ENCODE measurements around the gene DEUP1.

Gene DEUP1

DNA sequence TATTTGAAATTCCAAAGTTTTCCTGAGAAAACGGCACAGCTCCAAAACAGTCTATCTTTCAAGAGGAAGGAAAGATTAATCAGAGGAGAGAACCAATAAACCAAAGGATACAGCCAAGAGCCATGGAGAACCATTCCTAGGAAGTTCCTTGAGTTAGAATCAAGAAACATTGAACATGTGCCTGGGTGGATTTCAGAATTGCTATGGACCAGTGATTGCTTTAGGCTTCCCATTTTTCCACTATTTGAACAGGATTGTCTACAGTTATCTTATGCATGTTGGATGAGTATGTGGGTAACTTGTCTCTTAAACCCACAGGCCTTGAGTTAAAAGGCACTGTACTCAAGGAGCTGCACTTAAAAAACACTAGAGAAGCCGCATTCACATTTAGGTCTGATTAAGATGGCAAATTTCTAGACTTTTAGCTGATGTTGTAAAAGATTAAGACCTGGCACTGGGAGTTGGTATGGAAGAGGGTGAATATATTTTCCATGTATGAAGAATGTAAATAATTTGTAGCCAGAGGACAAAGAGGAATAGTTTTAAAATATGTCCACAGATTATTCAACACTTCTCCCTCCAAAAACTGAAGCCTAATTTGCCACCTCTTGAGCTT is 11.2 kb upstream of the DEUP1 start:
- no peak for DNase-seq
- H3K27ac ChIP-seq: no peak overlapping the region
- H3K9me3 ChIP-seq (ENCODE audit: severe bottlenecking): peaks cover 2% of the 10 kb centered on the region
- H3K27me3 ChIP-seq (ENCODE audit: insufficient read depth, low read depth, severe bottlenecking): no peaks in the 10 kb centered on the region
- H3K4me3 ChIP-seq (ENCODE audit: low read depth, low read length): no peak overlapping the region
- TF ChIP-seq, protein P1, sequence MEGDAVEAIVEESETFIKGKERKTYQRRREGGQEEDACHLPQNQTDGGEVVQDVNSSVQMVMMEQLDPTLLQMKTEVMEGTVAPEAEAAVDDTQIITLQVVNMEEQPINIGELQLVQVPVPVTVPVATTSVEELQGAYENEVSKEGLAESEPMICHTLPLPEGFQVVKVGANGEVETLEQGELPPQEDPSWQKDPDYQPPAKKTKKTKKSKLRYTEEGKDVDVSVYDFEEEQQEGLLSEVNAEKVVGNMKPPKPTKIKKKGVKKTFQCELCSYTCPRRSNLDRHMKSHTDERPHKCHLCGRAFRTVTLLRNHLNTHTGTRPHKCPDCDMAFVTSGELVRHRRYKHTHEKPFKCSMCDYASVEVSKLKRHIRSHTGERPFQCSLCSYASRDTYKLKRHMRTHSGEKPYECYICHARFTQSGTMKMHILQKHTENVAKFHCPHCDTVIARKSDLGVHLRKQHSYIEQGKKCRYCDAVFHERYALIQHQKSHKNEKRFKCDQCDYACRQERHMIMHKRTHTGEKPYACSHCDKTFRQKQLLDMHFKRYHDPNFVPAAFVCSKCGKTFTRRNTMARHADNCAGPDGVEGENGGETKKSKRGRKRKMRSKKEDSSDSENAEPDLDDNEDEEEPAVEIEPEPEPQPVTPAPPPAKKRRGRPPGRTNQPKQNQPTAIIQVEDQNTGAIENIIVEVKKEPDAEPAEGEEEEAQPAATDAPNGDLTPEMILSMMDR (IDR thresholded peaks at IDR 0.05; ENCODE audit: low read depth, low read length): no peak
- H3K36me3 ChIP-seq: no peaks in the 10 kb centered on the region

GRCh38 chr11:93320230-93320629 is 10.3 kb upstream of the DEUP1 start:
- no peak overlapping the region for H3K27ac ChIP-seq
- DNase-seq: no peak
- H3K4me3 ChIP-seq (ENCODE audit: low read depth, low read length): no peak overlapping the region
- H3K27me3 ChIP-seq (ENCODE audit: insufficient read depth, low read depth, severe bottlenecking): no peaks in the 10 kb centered on the region
- H3K9me3 ChIP-seq (ENCODE audit: severe bottlenecking): no peaks in the 10 kb centered on the region
- TF ChIP-seq, protein P1 (IDR thresholded peaks at IDR 0.05; ENCODE audit: low read depth, low read length): no peak
- no peaks in the 10 kb centered on the region for H3K36me3 ChIP-seq

- Histone ChIP-seq H3K27ac (no peak overlapping the region), H3K27me3 (ENCODE audit: insufficient read depth, low read depth, severe bottlenecking) (no peaks in the 10 kb centered on the region), H3K9me3 (ENCODE audit: severe bottlenecking) (no peaks in the 10 kb centered on the region), H3K36me3 (no peaks in the 10 kb centered on the region), H3K4me3 (ENCODE audit: low read depth, low read length) (no peak overlapping the region)
- DNase-seq: no peak
- TF ChIP-seq, protein P1 (IDR thresholded peaks at IDR 0.05; ENCODE audit: low read depth, low read length): no peak
These were observed 8.3 kb upstream of the DEUP1 start for GRCh38 chr11:93322207-93322606.

- Histone ChIP-seq H3K4me3 (ENCODE audit: low read depth, low read length) (no peak overlapping the region), H3K36me3 (no peaks in the 10 kb centered on the region), H3K9me3 (ENCODE audit: severe bottlenecking) (no peaks in the 10 kb centered on the region), H3K27me3 (ENCODE audit: insufficient read depth, low read depth, severe bottlenecking) (no peaks in the 10 kb centered on the region), H3K27ac (no peak overlapping the region)
- no peak for DNase-seq
- TF ChIP-seq, protein P1 (IDR thresholded peaks at IDR 0.05; ENCODE audit: low read depth, low read length): no peak
These were observed 6.8 kb upstream of the DEUP1 start for GRCh38 chr11:93323747-93324146.

DNA sequence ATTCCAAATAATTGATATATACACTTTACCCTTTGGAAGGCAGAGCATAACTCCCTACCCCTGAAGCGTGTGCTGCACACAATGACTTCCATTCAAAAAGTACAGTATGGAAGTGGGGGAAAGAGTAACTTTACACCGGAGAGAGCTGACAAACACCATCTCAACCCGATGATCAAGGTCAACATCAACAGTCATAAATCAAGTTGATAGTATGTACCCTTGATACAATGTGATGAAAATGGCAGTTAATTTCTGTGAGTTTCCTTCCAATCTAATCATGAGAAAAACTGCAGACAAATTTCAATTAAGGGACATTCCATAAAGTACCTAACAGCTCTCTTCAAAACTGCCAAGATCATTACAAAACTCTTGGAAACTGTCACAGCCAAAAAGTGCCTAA is 6.0 kb upstream of the DEUP1 start:
- no peaks in the 10 kb centered on the region for H3K36me3 ChIP-seq
- no peak for DNase-seq
- H3K9me3 ChIP-seq (ENCODE audit: severe bottlenecking): no peaks in the 10 kb centered on the region
- H3K4me3 ChIP-seq (ENCODE audit: low read depth, low read length): no peak overlapping the region
- no peak overlapping the region for H3K27ac ChIP-seq
- TF ChIP-seq, protein P1 (IDR thresholded peaks at IDR 0.05; ENCODE audit: low read depth, low read length): no peak
- no peaks in the 10 kb centered on the region for H3K27me3 ChIP-seq (ENCODE audit: insufficient read depth, low read depth, severe bottlenecking)

GRCh38 chr11:93326681-93327080 is 3.9 kb upstream of the DEUP1 start:
- TF ChIP-seq, protein P1 (IDR thresholded peaks at IDR 0.05; ENCODE audit: low read depth, low read length): no peak
- H3K27ac ChIP-seq: no peak overlapping the region

More at GRCh38 chr11:93326681-93327080, 3.9 kb upstream of the DEUP1 start:
- Histone ChIP-seq H3K9me3 (ENCODE audit: severe bottlenecking) (no peaks in the 10 kb centered on the region), H3K36me3 (no peaks in the 10 kb centered on the region), H3K4me3 (ENCODE audit: low read depth, low read length) (no peak overlapping the region), H3K27me3 (ENCODE audit: insufficient read depth, low read depth, severe bottlenecking) (no peaks in the 10 kb centered on the region)
- no peak for DNase-seq
